HepG2 (cell line): ENCODE measurements around the gene MBTD1. TPM values are rescaled to one million over a fixed set of nuclear protein-coding genes. Genes with fewer than 3 reads are reported as not detected.

Experiments used
- DNMT1 ChIP-seq: sonication (generic); formaldehyde crosslinking; IDR thresholded peaks from 2 replicates; pipeline ENCODE4 v1.5.1; 2020; ENCODE audit warnings: mild to moderate bottlenecking, missing genetic modification reagents
- ETV5 ChIP-seq: IDR thresholded peaks from 2 replicates; pipeline ENCODE4 v1.6.1; 2018; ENCODE audit warnings: missing biosample characterization, missing genetic modification reagents, inconsistent platforms, borderline replicate concordance
- FOXO1 ChIP-seq: sonication (generic); formaldehyde crosslinking; IDR thresholded peaks from 2 replicates; pipeline ENCODE4 v1.4.0; 2020; ENCODE audit warnings: missing genetic modification reagents
- GPN1 ChIP-seq: sonication (generic); formaldehyde crosslinking; IDR thresholded peaks from 2 replicates; pipeline ENCODE4 v1.5.1; 2020; ENCODE audit warnings: missing genetic modification reagents, borderline replicate concordance
- JUND ChIP-seq: sonication (generic); formaldehyde crosslinking; IDR thresholded peaks from 2 replicates; pipeline ENCODE4 v1.8.0; 2022; ENCODE audit warnings: mild to moderate bottlenecking, missing genetic modification reagents
- KDM3A ChIP-seq: IDR thresholded peaks from 2 replicates; pipeline ENCODE4 v1.6.1; 2018; ENCODE audit warnings: low read depth, missing compliant biosample characterization
- KLF9 ChIP-seq: IDR thresholded peaks from 2 replicates; pipeline ENCODE4 v1.6.1; 2016; ENCODE audit warnings: low read depth
- NONO ChIP-seq, 2 experiments: fragments of 450-650 bp in 1 of 2; sonication (generic) in 1 of 2; formaldehyde crosslinking in 1 of 2; IDR thresholded peaks in 1 of 2; conservative IDR thresholded peaks in 1 of 2; 2 replicates each; pipeline versions ENCODE4 v1.6.1 to v1.8.0; 2017 to 2022; ENCODE audit warnings: mild to moderate bottlenecking in 1 of 2, missing genetic modification reagents in 1 of 2, moderate library complexity in 1 of 2
- PAXIP1 ChIP-seq: sonication (generic); formaldehyde crosslinking; conservative IDR thresholded peaks from 2 replicates; pipeline ENCODE4 v1.4.0; 2020; ENCODE audit warnings: mild to moderate bottlenecking, missing genetic modification reagents, moderate library complexity
- REL ChIP-seq: sonication (generic); formaldehyde crosslinking; conservative IDR thresholded peaks from 2 replicates; pipeline ENCODE4 v1.8.0; 2022; ENCODE audit warnings: mild to moderate bottlenecking, missing genetic modification reagents, moderate library complexity
- RFX3 ChIP-seq: IDR thresholded peaks from 2 replicates; pipeline ENCODE4 v1.6.1; 2016; ENCODE audit warnings: missing biosample characterization, missing genetic modification reagents
- SAP130 ChIP-seq: IDR thresholded peaks from 2 replicates; pipeline ENCODE4 v1.6.1; 2016; ENCODE audit warnings: low read depth
- SMAD1 ChIP-seq: sonication (generic); formaldehyde crosslinking; IDR thresholded peaks from 2 replicates; pipeline ENCODE4 v1.4.0; 2020; ENCODE audit warnings: missing genetic modification reagents, low read depth, mild to moderate bottlenecking, borderline replicate concordance
- SP1 ChIP-seq, 2 experiments: fragments of 450-650 bp in 1 of 2; sonication (generic) in 1 of 2; formaldehyde crosslinking in 1 of 2; IDR thresholded peaks; 2 replicates each; pipeline versions ENCODE4 v1.4.0 to v1.6.1; 2016 to 2020; ENCODE audit warnings: missing genetic modification reagents in 1 of 2
- ZNF136 ChIP-seq: sonication (generic); formaldehyde crosslinking; IDR thresholded peaks from 2 replicates; pipeline ENCODE4 v1.8.1; 2022; ENCODE audit warnings: low read depth, mild to moderate bottlenecking, moderate library complexity, missing genetic modification reagents
- ZNF225 ChIP-seq: sonication (generic); formaldehyde crosslinking; IDR thresholded peaks from 2 replicates; pipeline ENCODE4 v1.4.0; 2020; ENCODE audit warnings: mild to moderate bottlenecking, missing genetic modification reagents
- ZNF281 ChIP-seq: sonication (generic); formaldehyde crosslinking; IDR thresholded peaks from 2 replicates; pipeline ENCODE4 v1.4.0; 2020; ENCODE audit warnings: missing genetic modification reagents, borderline replicate concordance
- ZNF282 ChIP-seq: fragments of 450-650 bp; IDR thresholded peaks from 2 replicates; pipeline ENCODE4 v1.6.1; 2018; ENCODE audit not compliant: partially characterized antibody
- ZNF34 ChIP-seq: sonication (generic); formaldehyde crosslinking; IDR thresholded peaks from 2 replicates; pipeline ENCODE4 v1.4.0; 2020; ENCODE audit warnings: mild to moderate bottlenecking, missing genetic modification reagents, borderline replicate concordance
- ZNF468 ChIP-seq: sonication (generic); formaldehyde crosslinking; IDR thresholded peaks from 2 replicates; pipeline ENCODE4 v1.8.0; 2022; ENCODE audit warnings: mild to moderate bottlenecking, moderate library complexity, missing genetic modification reagents
- ZNF616 ChIP-seq: sonication (generic); formaldehyde crosslinking; IDR thresholded peaks from 2 replicates; pipeline ENCODE4 v1.5.0; 2020; ENCODE audit warnings: low read depth, mild to moderate bottlenecking, missing genetic modification reagents
- ZNF652 ChIP-seq: IDR thresholded peaks from 2 replicates; pipeline ENCODE4 v1.6.1; 2016; ENCODE audit warnings: low read depth, borderline replicate concordance
- ZNF720 ChIP-seq: sonication (generic); formaldehyde crosslinking; IDR thresholded peaks from 2 replicates; pipeline ENCODE4 v1.4.0; 2020; ENCODE audit warnings: missing genetic modification reagents
- ZNF891 ChIP-seq: sonication (generic); formaldehyde crosslinking; IDR thresholded peaks from 2 replicates; pipeline ENCODE4 v1.5.0; 2020; ENCODE audit warnings: mild to moderate bottlenecking, missing genetic modification reagents
- polyA plus RNA-seq, 8 experiments: library from polyadenylated mRNA; depleted of rRNA in 3 of 8; stranded (reverse) in 7 of 8; unstranded in 1 of 8; fragments of >200 nt; fragmentation: Illumina TruSeq in 4 of 8; extraction: Trizol in 4 of 8; gene quantifications; 2 replicates each; pipeline versions ENCODE4 v1.2.1 to v1.2.3, GENCODE V29; 2011 to 2016; ENCODE audit warnings: low read depth in 4 of 8, missing spikeins in 1 of 8, mixed read lengths in 1 of 8; ENCODE audit not compliant: insufficient read depth in 1 of 8
- total RNA-seq, 5 experiments: library from RNA; depleted of rRNA; stranded (reverse); fragments of >200 nt; fragmentation: Illumina TruSeq; extraction: Trizol; gene quantifications; 2 replicates each; pipeline ENCODE4 v1.2.3, GENCODE V29; 2016; ENCODE audit warnings: low read depth in 1 of 5

MBTD1 gene
- total and polyA plus RNA-seq, 2 of the 13 experiments (the other 11 are each of a cell fraction or from before 2014, with no cell fraction given), result 20.9 TPM

GRCh38 chr17:51166198-51166986, 93.5 kb downstream of the MBTD1 start, which contains the start of gene NME2 (continued):
- TF ChIP-seq ZNF136 (no peak), ZNF652 (CRISPR knock-in tag) (no peak), ZNF891 (CRISPR knock-in tag) (no peak), REL (peak; percentile 92), ZNF468 (CRISPR knock-in tag) (no peak), KDM3A (peak; percentile 19; the same call in 1 of the 2 replicates), ETV5 (peak; percentile 76), NONO (IDR thresholded peaks at IDR 0.05) (no peak), NONO (CRISPR knock-in tag; conservative IDR thresholded peaks at IDR 0.05) (peak; percentile 59), ZNF720 (no peak), ZNF225 (peak; percentile 91; the same call in 1 of the 2 replicates), ZNF282 (no peak), GPN1 (CRISPR knock-in tag) (no peak), SMAD1 (CRISPR knock-in tag) (no peak; the same call in 1 of the 2 replicates), ZNF616 (CRISPR knock-in tag) (no peak; the same call in 1 of the 2 replicates), RFX3 (CRISPR knock-in tag) (no peak), FOXO1 (CRISPR knock-in tag) (peak; percentile 23; the same call in 1 of the 2 replicates), ZNF34 (CRISPR knock-in tag) (no peak), SAP130 (CRISPR knock-in tag) (peak; percentile 81), SP1 (IDR thresholded peaks at IDR 0.05) (no peak), SP1 (CRISPR knock-in tag; IDR thresholded peaks at IDR 0.05) (peak; percentile 62), JUND (CRISPR knock-in tag) (no peak), DNMT1 (CRISPR knock-in tag) (peak; percentile 88; the same call in 1 of the 2 replicates), KLF9 (CRISPR knock-in tag) (no peak), ZNF281 (CRISPR knock-in tag) (peak; percentile 59), PAXIP1 (CRISPR knock-in tag) (no peak; the same call in 1 of the 2 replicates)
